Measurements from ENCODE around the gene CFC1B.
"Not testable (repeated sequence)": the region's sequence is repeated elsewhere in the genome, so short reads cannot be mapped to it uniquely, and the experiment has no call there.

The CFC1B gene

GRCh38 chr2:130520992-130521391 is at the start of gene CFC1B:
CFC1B (plus strand) TSS chr2:130521222; CDS start chr2:130521485, 263 bp downstream.
- DNase-seq: not testable (repeated sequence)

- DNase-seq: not testable (repeated sequence)
Measured at GRCh38 chr2:130491073-130491472, 29.9 kb upstream of the CFC1B start.

- DNase-seq: not testable (repeated sequence)
Measured at GRCh38 chr2:130509228-130509627, 11.8 kb upstream of the CFC1B start, which contains the start of gene POTEI. POTEI (minus strand) TSS chr2:130509328; CDS start chr2:130509235, 93 bp downstream.

- not testable (repeated sequence) for DNase-seq
Measured at GRCh38 chr2:130510807-130511746, 9.9 kb upstream of the CFC1B start.

GRCh38 chr2:130511747-130512451 is 9.1 kb upstream of the CFC1B start:
- DNase-seq: not testable (repeated sequence)

- not testable (repeated sequence) for DNase-seq
Measured at GRCh38 chr2:130518516-130519106, 2.4 kb upstream of the CFC1B start.

- DNase-seq: not testable (repeated sequence)
Measured at GRCh38 chr2:130522390-130522789, 1.4 kb downstream of the CFC1B start.

- DNase-seq: not testable (repeated sequence)
Measured at GRCh38 chr2:130527365-130527967, 6.4 kb downstream of the CFC1B start.

GRCh38 chr2:130529545-130529944 is 8.5 kb downstream of the CFC1B start:
- not testable (repeated sequence) for DNase-seq

- DNase-seq: not testable (repeated sequence)
Measured at GRCh38 chr2:130530212-130530611, 9.2 kb downstream of the CFC1B start.

- DNase-seq: not testable (repeated sequence)
Measured at GRCh38 chr2:130531225-130531624, 10.2 kb downstream of the CFC1B start.

GRCh38 chr2:130531672-130532071 is 10.7 kb downstream of the CFC1B start:
- not testable (repeated sequence) for DNase-seq

- DNase-seq: not testable (repeated sequence)
Measured at GRCh38 chr2:130536654-130537053, 15.6 kb downstream of the CFC1B start.

GRCh38 chr2:130538271-130538670 is 17.2 kb downstream of the CFC1B start:
- DNase-seq: not testable (repeated sequence)

- DNase-seq: not testable (repeated sequence)
Measured at GRCh38 chr2:130542789-130543188, 21.8 kb downstream of the CFC1B start.

- not testable (repeated sequence) for DNase-seq
Measured at GRCh38 chr2:130543785-130544528, 22.9 kb downstream of the CFC1B start.

- DNase-seq: not testable (repeated sequence)
Measured at GRCh38 chr2:130544978-130545377, 24.0 kb downstream of the CFC1B start.

GRCh38 chr2:130548418-130548817 is 27.4 kb downstream of the CFC1B start:
- DNase-seq: not testable (repeated sequence)

- DNase-seq: not testable (repeated sequence)
Measured at GRCh38 chr2:130549475-130549874, 28.5 kb downstream of the CFC1B start.

GRCh38 chr2:130554178-130554577 is 33.2 kb downstream of the CFC1B start:
- not testable (repeated sequence) for DNase-seq

- not testable (repeated sequence) for DNase-seq
Measured at GRCh38 chr2:130556441-130556840, 35.4 kb downstream of the CFC1B start.

- not testable (repeated sequence) for DNase-seq
Measured at GRCh38 chr2:130566165-130566564, 45.1 kb downstream of the CFC1B start.

Data from NCI-H146 (cell line).